Gastrocnemius medialis (tissue), 4 donors: Measurements from ENCODE around the gene SLC5A10. TPM values are rescaled to one million over a fixed set of nuclear protein-coding genes. Genes with fewer than 3 reads are reported as not detected.

ENCODE experiments used
- ATAC-seq, 2 donors: fragments of 150-250 bp; one replicate each; pipeline ENCODE4 v1.9.1; 2016
- DNase-seq, 2 donors: peaks; one replicate each; pipeline ENCODE4 v3.0.0-alpha.2; 2019
- H3K27ac ChIP-seq, 4 donors: fragments of 200-600 bp; sonication (generic); 1 replicate in 1 of 4; 2 replicates in 3 of 4; pipeline ENCODE4 v1.5.1; 2016 to 2018; ENCODE audit warnings: mild to moderate bottlenecking in 2 of 4, moderate library complexity in 1 of 4
- H3K27me3 ChIP-seq, 3 donors: fragments of 200-600 bp; sonication (generic) in 2 of 3; 1 replicate in 1 of 3; 2 replicates in 2 of 3; pipeline versions ENCODE4 v1.5.1 to v1.6.0; 2016 to 2019; ENCODE audit warnings: mild to moderate bottlenecking in 1 of 3, moderate library complexity in 1 of 3
- H3K36me3 ChIP-seq, 2 donors: fragments of 200-600 bp; sonication (generic) in 1 of 2; one replicate each; pipeline ENCODE4 v1.5.1; 2017 to 2018
- H3K4me1 ChIP-seq, 2 donors: fragments of 200-600 bp; sonication (generic) in 1 of 2; one replicate each; pipeline ENCODE4 v1.5.1; 2016 to 2017; ENCODE audit warnings: mild to moderate bottlenecking in 2 of 2
- H3K4me3 ChIP-seq, 4 donors: fragments of 200-600 bp; sonication (generic) in 3 of 4; 1 replicate in 1 of 4; 2 replicates in 3 of 4; pipeline ENCODE4 v1.5.1; 2016 to 2019; ENCODE audit warnings: mild to moderate bottlenecking in 2 of 4
- H3K9me3 ChIP-seq, 3 donors: fragments of 200-600 bp; sonication (generic) in 2 of 3; 1 replicate in 1 of 3; 2 replicates in 2 of 3; pipeline ENCODE4 v1.5.1; 2016 to 2019
- POLR2A ChIP-seq, 2 donors: fragments of 450-650 bp; IDR thresholded peaks; one replicate each; pipeline ENCODE4 v1.6.1; 2017; ENCODE audit warnings: antibody characterized with exemption in 2 of 2, mild to moderate bottlenecking in 2 of 2, moderate library complexity in 2 of 2
- in situ Hi-C, 4 donors: fragments of 200-750 bp; cut with MboI; loops; one replicate each; pipeline versions ENCODE4 v1.15.0 to v1.8.0; 2017; ENCODE audit warnings: low sequenced_read_pairs in 4 of 4
- intact Hi-C: fragments of 100-400 bp; cut with DNase I; formaldehyde crosslinking; loops from one replicate; pipeline ENCODE4 v1.15.1; 2023; ENCODE audit warnings: low total_unique reads
- total RNA-seq, 4 donors: library from RNA; depleted of rRNA; stranded (reverse); fragments of >200 nt; gene quantifications; one replicate each; pipeline versions ENCODE4 v1.1.0 to v1.2.3, GENCODE V29; 2016
- TF ChIP-seq, protein P1 (sequence below), 5 experiments: fragments of 450-650 bp in 3 of 5; fragments of 200-600 bp in 2 of 5; sonication (generic) in 2 of 5; IDR thresholded peaks in 4 of 5; conservative IDR thresholded peaks in 1 of 5; 1 replicate in 4 of 5; 2 replicates in 1 of 5; pipeline ENCODE4 v1.5.1; 2016 to 2019; ENCODE audit warnings: antibody characterized with exemption in 5 of 5, mild to moderate bottlenecking in 3 of 5, moderate library complexity in 3 of 5

SLC5A10 gene
- total RNA-seq, 4 donors from 2014 or later, result not detected

DNA sequence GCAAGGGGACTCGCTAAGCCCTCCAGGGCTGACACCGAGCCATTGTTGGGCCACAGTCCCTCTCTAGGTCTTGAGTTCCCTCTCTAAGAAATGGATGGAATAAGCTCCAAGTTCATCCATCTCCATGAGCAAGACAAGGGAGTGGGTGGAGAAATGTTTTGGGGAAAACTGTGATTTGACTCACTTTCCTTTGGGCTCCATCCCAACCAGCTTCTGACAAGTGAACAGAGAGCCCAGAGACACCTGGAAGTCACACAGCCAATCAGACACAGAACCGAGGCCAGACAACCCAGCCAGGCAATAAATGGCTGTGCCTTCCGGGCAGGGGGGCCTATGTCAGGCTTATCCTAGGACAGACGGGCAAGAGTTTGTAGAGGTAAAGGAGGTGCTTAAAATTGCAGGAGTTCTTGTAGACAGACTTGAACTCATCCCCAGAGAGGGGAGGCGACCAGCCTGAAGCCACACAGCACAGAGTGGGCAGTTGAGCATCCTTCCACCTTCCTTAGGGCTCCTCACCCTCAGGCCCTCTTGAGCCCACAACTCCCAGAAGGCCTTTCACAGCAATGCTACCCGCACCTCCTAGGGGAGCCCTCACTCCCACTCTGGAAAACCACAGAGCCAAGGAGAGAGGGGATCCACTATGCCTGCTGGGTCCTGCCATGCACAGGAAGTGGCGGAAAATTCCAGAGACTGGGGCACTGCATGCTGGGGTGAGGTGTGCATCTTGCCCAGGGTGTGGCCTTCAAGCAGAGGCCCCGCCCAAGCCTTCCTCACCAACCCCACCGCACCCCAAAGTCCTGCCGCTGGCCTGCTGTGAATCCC is 62.1 kb downstream of the SLC5A10 start:
- in situ Hi-C loops (loop anchor here in 2 of 4 donors (10.0 to 25.0 kb wide), 2 partner anchors 49 to 202 kb away; no protein-coding TSS in a partner anchor), intact Hi-C loops (no loop called here)
- H3K9me3 ChIP-seq, result no peaks in the 10 kb centered on the region
- H3K4me3 ChIP-seq, result no peak overlapping the region
- no peaks in the 10 kb centered on the region for H3K27me3 ChIP-seq
- H3K36me3 ChIP-seq, result no peaks in the 10 kb centered on the region
- ATAC-seq, result no peak
- no peak for TF ChIP-seq POLR2A (IDR thresholded peaks at IDR 0.05)
- TF ChIP-seq, protein P1, sequence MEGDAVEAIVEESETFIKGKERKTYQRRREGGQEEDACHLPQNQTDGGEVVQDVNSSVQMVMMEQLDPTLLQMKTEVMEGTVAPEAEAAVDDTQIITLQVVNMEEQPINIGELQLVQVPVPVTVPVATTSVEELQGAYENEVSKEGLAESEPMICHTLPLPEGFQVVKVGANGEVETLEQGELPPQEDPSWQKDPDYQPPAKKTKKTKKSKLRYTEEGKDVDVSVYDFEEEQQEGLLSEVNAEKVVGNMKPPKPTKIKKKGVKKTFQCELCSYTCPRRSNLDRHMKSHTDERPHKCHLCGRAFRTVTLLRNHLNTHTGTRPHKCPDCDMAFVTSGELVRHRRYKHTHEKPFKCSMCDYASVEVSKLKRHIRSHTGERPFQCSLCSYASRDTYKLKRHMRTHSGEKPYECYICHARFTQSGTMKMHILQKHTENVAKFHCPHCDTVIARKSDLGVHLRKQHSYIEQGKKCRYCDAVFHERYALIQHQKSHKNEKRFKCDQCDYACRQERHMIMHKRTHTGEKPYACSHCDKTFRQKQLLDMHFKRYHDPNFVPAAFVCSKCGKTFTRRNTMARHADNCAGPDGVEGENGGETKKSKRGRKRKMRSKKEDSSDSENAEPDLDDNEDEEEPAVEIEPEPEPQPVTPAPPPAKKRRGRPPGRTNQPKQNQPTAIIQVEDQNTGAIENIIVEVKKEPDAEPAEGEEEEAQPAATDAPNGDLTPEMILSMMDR (IDR thresholded peaks at IDR 0.05 in 4 of 5, conservative IDR thresholded peaks at IDR 0.05 in 1 of 5), result no peak
- no peak for DNase-seq
- no peak overlapping the region for H3K27ac ChIP-seq
- no peaks in the 10 kb centered on the region for H3K4me1 ChIP-seq

DNA sequence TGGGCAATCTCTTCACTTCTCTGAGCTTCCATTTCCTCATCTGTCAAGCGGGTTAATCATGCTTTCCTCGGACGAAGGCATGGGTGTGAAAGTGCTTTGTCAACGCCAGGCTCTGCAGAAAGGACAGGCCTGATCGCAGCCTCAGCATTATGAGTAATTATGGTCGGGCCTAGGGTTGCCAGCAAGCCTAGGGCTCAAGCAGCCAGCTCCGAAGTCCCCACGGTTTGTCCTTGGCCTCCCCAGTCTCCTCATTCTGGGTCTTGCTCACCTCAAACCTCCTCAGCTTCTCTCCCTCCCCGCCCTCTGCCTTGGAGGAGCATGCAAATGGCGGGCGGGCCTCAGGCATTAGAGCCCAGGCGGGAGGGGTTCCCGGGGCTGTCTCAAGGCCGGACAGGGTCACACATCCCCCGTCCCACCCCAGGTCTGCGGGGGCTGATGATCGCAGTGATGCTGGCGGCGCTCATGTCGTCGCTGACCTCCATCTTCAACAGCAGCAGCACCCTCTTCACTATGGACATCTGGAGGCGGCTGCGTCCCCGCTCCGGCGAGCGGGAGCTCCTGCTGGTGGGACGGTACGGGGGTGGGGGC is 62.8 kb downstream of the SLC5A10 start:
- H3K4me3 ChIP-seq, result no peak overlapping the region
- no peaks in the 10 kb centered on the region for H3K36me3 ChIP-seq
- H3K9me3 ChIP-seq, result no peaks in the 10 kb centered on the region
- intact Hi-C loops, result loop anchor here (5.0 kb wide), 1 partner anchor 32 kb away; no protein-coding TSS in a partner anchor
- no peak for DNase-seq
- in situ Hi-C loops, result loop anchor here in 2 of 4 donors (10.0 to 25.0 kb wide), 2 partner anchors 50 to 202 kb away; no protein-coding TSS in a partner anchor
- no peak for ATAC-seq
- no peaks in the 10 kb centered on the region for H3K4me1 ChIP-seq
- H3K27me3 ChIP-seq, result no peaks in the 10 kb centered on the region
- no peak overlapping the region for H3K27ac ChIP-seq
- no peak for TF ChIP-seq POLR2A (IDR thresholded peaks at IDR 0.05)
- TF ChIP-seq, protein P1 (IDR thresholded peaks at IDR 0.05 in 4 of 5, conservative IDR thresholded peaks at IDR 0.05 in 1 of 5), result no peak

- in situ Hi-C loops, result loop anchor here in 2 of 4 donors (10.0 to 25.0 kb wide), 2 partner anchors 51 to 203 kb away; no protein-coding TSS in a partner anchor
- H3K27ac ChIP-seq, result no peak overlapping the region
- intact Hi-C loops, result loop anchor here (5.0 kb wide), 1 partner anchor 33 kb away; no protein-coding TSS in a partner anchor
- H3K4me3 ChIP-seq, result no peak overlapping the region
- no peaks in the 10 kb centered on the region for H3K36me3 ChIP-seq
- H3K27me3 ChIP-seq, result no peaks in the 10 kb centered on the region
- H3K4me1 ChIP-seq, result no peaks in the 10 kb centered on the region
- DNase-seq (no peak), ATAC-seq (no peak)
- no peaks in the 10 kb centered on the region for H3K9me3 ChIP-seq
- TF ChIP-seq, protein P1 (IDR thresholded peaks at IDR 0.05 in 4 of 5, conservative IDR thresholded peaks at IDR 0.05 in 1 of 5), result no peak
- no peak for TF ChIP-seq POLR2A (IDR thresholded peaks at IDR 0.05)
Observed at GRCh38 chr17:19015428-19015827, 63.5 kb downstream of the SLC5A10 start.

- Histone ChIP-seq H3K36me3 (no peaks in the 10 kb centered on the region), H3K27me3 (no peaks in the 10 kb centered on the region), H3K27ac (no peak overlapping the region), H3K4me3 (no peak overlapping the region), H3K9me3 (no peaks in the 10 kb centered on the region), H3K4me1 (no peaks in the 10 kb centered on the region)
- in situ Hi-C loops (loop anchor here in 2 of 4 donors (10.0 to 25.0 kb wide), 2 partner anchors 51 to 204 kb away; no protein-coding TSS in a partner anchor), intact Hi-C loops (loop anchor here (5.0 kb wide), 1 partner anchor 34 kb away; no protein-coding TSS in a partner anchor)
- TF ChIP-seq, protein P1 (IDR thresholded peaks at IDR 0.05 in 4 of 5, conservative IDR thresholded peaks at IDR 0.05 in 1 of 5), result no peak
- no peak for TF ChIP-seq POLR2A (IDR thresholded peaks at IDR 0.05)
- DNase-seq (no peak), ATAC-seq (no peak)
Observed at GRCh38 chr17:19016297-19016696, 64.3 kb downstream of the SLC5A10 start.
